NB4 (cell line): ENCODE results near the gene ARL4A.
"Not testable (repeated sequence)": the region's sequence is repeated elsewhere in the genome, so short reads cannot be mapped to it uniquely, and the experiment has no call there.

ENCODE experiments used
- DNase-seq: peaks from one replicate; pipeline ENCODE4 v3.0.0; 2010; ENCODE audit warnings: low read depth
- H3K4me3 ChIP-seq: one replicate; pipeline ENCODE4 v1.5.1; 2011; ENCODE audit warnings: mild to moderate bottlenecking, low read depth, low read length, moderate library complexity
- CTCF ChIP-seq: IDR thresholded peaks from one replicate; pipeline ENCODE4 v1.5.1; 2012; ENCODE audit warnings: low read depth, low read length
- MAX ChIP-seq: IDR thresholded peaks from 2 replicates; pipeline ENCODE4 v1.6.1; 2011; ENCODE audit warnings: low read depth, low read length
- MYC ChIP-seq: IDR thresholded peaks from 2 replicates; pipeline ENCODE4 v1.6.1; 2011; ENCODE audit warnings: low read depth, low read length
- POLR2A ChIP-seq: IDR thresholded peaks from 2 replicates; pipeline ENCODE4 v1.6.1; 2011; ENCODE audit warnings: mild to moderate bottlenecking; ENCODE audit not compliant: insufficient read length; ENCODE audit errors: extremely low read depth

ARL4A gene

GRCh38 chr7:12648704-12649261 lies 38.6 kb upstream of the ARL4A start:
- H3K4me3 ChIP-seq = no peak overlapping the region
- no peak for DNase-seq
- TF ChIP-seq POLR2A = no peak
- no peak for TF ChIP-seq CTCF
- no peak for TF ChIP-seq MYC
- TF ChIP-seq MAX = no peak

- no peak for DNase-seq
- no peak for TF ChIP-seq CTCF
- TF ChIP-seq MAX = no peak
- no peak for TF ChIP-seq POLR2A
- TF ChIP-seq MYC = no peak
These were observed 38.1 kb upstream of the ARL4A start for GRCh38 chr7:12649348-12649747.

GRCh38 chr7:12650080-12650479 lies 37.4 kb upstream of the ARL4A start:
- no peak for DNase-seq
- H3K4me3 ChIP-seq = no peak overlapping the region
- TF ChIP-seq POLR2A (no peak), MAX (no peak), MYC (no peak), CTCF (no peak)

More at GRCh38 chr7:12649348-12649747, 38.1 kb upstream of the ARL4A start:
- H3K4me3 ChIP-seq = no peak overlapping the region

- no peak for TF ChIP-seq MYC
- TF ChIP-seq MAX = no peak
- no peak for TF ChIP-seq CTCF
- no peak for TF ChIP-seq POLR2A
- H3K4me3 ChIP-seq = no peak overlapping the region
- DNase-seq = no peak
These were observed 34.3 kb upstream of the ARL4A start for GRCh38 chr7:12653110-12653509.

- no peak overlapping the region for H3K4me3 ChIP-seq
- DNase-seq = no peak
- TF ChIP-seq POLR2A = no peak
- no peak for TF ChIP-seq MYC
- no peak for TF ChIP-seq MAX
- no peak for TF ChIP-seq CTCF
These were observed 33.9 kb upstream of the ARL4A start for GRCh38 chr7:12653518-12653917.

- no peak for DNase-seq
- no peak for TF ChIP-seq POLR2A
- no peak for TF ChIP-seq MYC
- TF ChIP-seq CTCF = no peak
- TF ChIP-seq MAX = no peak
These were observed 32.3 kb upstream of the ARL4A start for GRCh38 chr7:12655161-12655560.

GRCh38 chr7:12660423-12660822 lies 27.0 kb upstream of the ARL4A start:
- H3K4me3 ChIP-seq, DNase-seq: not testable (repeated sequence)

More at GRCh38 chr7:12655161-12655560, 32.3 kb upstream of the ARL4A start:
- H3K4me3 ChIP-seq = no peak overlapping the region

GRCh38 chr7:12660986-12661385 lies 26.4 kb upstream of the ARL4A start:
- not testable (repeated sequence) for DNase-seq, H3K4me3 ChIP-seq
